ENCODE results near the gene WDFY3.

The WDFY3 gene

DNA sequence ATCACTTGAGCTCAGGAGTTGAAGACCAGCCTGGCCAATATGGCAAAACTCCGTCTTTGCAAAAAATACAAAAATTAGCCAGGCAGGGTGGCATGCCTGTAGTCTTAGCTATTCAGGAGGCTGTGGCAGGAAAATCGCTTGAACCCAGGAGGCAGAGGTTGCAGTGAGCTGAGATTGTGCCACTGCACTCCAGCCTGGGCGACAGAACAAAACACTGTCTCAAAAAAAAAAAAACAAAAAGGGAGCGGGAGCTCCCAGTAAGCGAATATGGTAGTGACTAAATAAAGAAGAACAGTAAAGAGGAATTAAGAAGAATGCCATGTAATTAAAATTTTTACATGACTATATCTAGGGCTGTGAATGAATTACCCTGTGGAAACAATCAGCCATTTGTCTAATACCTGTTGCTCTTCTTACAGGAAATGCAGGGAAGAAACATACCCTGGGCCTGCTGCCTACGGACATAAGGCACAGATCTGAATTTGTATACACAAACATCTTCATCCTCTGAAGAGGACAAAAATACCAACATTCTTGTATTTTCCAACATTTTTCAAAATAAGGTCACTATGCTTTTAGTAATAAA is 11.4 kb downstream of the WDFY3 start:
- FAIRE-seq = no peak
- no peak for DNase-seq (ENCODE audit: insufficient read length, low spot score)

DNA sequence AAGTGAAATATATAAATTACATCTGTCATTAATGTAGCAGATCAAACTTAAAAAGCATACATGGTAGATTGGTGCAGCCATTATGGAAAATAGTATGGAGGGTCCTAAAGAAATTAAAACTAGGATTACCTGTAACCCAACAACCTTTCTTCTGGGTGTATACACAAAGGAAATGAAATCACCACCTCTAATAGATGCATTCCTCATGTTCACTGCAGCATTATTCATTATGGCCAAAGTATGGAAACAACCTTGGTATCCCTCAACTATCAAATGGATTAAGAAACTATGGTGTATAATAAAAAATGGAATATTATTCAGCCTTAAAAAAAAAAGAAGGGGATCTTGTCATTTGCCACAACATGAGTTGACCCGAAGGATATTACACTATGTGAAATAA is 13.7 kb downstream of the WDFY3 start:
- no peak for DNase-seq (ENCODE audit: insufficient read length, low spot score)
- no peak for FAIRE-seq

DNA sequence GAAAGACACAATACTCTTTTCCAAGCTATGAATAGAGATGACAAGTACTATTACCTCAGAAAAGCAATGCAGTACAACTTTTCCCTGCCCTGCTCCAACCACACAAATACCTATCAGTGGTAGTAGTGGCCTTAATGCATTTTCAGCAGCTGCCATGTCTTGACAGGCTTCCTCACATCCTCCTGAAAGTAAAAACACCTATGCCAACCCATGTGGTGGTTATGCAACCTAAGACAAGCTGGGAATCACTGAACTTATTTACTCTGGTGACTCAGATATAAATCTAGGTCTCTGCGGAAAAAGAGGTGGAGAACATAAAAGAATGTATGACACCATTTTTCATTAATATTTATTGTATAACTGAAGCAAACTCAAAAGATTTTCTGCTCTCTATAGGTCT is 14.5 kb downstream of the WDFY3 start:
- FAIRE-seq = no peak
- DNase-seq (ENCODE audit: insufficient read length, low spot score) = no peak

DNA sequence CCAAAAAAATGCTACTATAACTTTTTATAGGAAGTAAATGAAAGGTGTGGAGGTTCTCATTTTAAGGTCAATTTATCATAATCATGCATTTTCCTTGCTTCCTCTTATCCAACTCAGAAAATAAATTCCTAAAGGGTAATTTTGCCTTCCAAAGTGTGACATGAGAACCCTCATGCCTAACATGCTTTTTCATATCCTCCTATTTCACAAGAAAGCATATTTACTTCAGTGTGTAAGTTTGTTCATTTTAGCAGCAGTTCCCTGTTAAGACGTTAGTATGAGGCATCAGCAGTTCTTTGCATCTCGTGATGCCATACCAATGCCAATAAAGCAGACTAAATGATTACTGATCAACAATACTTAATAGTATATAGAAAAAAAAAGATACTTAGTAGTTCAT is 18.4 kb downstream of the WDFY3 start:
- FAIRE-seq (no peak), DNase-seq (ENCODE audit: insufficient read length, low spot score) (no peak)

DNA sequence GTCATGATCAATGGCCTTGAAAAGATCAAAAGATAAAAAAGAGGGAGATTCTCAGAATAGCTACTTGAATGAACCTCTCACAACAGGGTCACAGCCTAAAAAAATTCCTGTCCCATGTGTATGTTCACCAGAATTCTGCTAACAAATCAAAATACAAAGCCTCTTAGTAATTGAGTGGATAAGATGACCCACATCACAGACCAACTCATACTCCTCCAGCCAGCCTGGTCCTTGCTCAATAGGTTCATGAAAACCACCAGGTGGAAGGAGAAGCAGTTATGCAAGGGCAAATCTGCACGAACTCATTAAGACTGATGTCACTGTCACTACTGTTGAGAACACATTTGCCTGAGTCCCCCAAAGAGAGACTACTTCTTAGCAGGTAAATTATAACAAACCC is 21.5 kb downstream of the WDFY3 start:
- FAIRE-seq = no peak

DNA sequence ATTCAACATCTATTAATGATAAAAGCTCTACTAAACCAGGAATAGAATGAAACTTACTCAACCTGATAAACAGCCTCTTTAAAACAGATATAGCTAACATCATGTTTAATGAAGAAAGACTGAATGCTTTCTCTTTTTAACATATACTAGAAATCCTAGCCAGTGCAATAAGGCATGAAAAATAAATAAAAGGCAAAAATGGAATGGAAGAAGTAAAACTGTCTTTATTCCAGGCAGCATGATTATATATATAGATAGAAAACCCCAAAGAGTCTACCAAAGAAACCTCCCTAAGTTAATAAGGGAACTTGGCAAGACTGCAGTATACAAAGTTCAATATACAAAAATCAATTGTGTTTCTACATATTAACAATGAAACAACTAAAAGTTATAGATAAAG is 25.5 kb downstream of the WDFY3 start:
- no peak for DNase-seq (ENCODE audit: insufficient read length, low spot score)
- FAIRE-seq = no peak

More for the DNA sequence above, 21.5 kb downstream of the WDFY3 start:
- no peak for DNase-seq (ENCODE audit: insufficient read length, low spot score)

DNA sequence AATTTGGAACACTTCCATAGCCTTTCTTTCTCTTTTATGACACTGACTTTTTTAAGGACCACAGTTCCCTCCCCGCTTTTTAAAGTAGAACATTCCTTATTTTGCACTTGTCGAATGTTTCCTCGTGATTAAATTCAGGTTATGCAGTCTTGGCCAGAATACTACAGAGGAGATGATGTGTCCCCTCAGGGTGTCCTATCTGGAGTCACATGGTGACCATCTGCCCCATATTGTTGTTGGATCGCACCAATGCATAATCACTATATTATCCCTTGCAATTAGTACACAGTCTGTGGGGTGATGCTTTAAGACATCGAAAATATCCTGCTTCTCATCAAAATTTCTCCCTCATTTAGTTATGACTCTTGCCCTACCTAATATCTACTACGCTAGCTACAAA is 27.4 kb downstream of the WDFY3 start:
- FAIRE-seq (no peak), DNase-seq (ENCODE audit: insufficient read length, low spot score) (no peak)

DNA sequence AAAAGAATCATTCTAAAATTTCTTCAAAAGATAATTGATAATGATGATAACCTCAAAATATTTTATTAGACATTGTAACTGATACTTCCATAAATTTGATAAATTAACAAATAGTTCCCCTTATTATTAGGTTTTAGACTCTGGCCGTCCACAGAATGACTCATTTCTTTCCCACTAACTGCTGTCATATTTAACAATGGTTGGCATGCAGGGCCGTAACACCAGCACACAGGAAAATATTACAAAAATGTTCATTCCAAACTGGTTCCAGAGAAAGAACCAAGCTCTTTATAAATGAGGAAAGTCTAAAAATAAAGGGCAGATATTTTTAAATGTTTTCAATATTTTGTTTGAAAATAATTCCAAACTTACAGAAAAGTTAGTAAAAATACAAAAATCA is 28.2 kb downstream of the WDFY3 start:
- FAIRE-seq (no peak), DNase-seq (ENCODE audit: insufficient read length, low spot score) (no peak)

DNA sequence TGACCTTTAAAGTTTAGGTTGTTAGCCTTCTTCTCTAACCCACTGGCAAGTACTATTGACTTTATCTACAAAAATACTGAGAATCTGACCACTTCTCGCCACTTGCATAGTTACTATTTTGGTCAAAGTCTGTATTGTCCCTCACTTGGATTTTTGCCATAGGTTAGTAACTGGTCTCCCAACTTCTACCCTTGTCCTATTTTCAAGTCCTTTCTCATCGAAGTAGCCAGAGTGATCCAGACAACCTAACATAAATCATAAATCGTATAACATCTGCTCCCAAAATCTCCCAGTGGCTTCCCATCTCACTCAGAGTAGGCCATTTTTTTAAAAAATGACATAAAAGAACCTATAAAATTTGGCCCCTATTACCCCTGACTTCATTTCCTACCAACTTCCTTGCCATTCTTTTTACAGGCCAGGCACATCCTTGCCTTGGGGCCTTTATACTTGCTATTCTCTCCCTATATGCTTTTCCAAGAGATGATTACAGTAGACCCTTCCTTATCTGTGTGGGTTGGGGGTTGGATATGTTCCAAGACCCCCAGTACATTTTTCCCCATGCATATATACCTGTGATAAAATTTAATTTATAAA is 29.0 kb downstream of the WDFY3 start:
- no peak for FAIRE-seq
- no peak for DNase-seq (ENCODE audit: insufficient read length, low spot score)

DNA sequence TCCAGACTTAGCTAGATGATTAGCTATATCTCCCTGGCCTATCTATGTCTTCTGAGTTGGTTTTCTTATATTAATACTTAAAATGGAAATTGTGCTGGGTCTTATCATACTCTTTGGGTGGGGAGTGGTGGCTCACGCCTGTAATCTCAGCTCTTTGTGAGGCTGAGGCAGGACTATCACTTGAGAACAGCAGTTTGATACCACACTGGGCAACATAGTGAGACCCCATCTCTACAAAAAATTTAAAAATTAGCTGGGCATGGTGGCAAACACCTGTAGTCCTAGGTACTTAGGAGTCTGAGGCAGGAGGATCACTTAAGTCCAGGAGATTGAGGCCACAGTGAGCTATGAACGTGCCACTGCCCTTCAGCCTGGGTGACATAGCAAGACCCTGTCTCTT is 30.4 kb downstream of the WDFY3 start:
- FAIRE-seq (no peak), DNase-seq (ENCODE audit: insufficient read length, low spot score) (no peak)

DNA sequence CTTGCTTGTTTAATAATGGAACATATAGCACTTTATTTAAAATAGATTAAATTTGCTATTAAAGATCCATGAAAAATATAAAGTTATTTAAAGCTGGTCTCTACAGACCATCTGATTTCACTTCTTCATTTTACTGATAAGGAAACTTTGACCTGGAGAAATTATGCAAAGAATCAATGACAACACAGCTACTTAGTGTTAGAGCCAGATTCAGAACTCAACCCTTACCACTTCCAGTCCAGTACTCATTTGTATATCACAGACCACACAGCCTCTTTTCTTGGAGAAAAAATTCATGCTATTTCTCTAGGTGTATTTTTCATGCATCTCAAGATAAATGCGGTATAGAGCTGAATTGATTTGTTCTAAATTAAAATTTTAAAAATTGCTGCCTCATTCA is 34.0 kb downstream of the WDFY3 start:
- DNase-seq (ENCODE audit: insufficient read length, low spot score) = no peak
- FAIRE-seq = no peak

DNA sequence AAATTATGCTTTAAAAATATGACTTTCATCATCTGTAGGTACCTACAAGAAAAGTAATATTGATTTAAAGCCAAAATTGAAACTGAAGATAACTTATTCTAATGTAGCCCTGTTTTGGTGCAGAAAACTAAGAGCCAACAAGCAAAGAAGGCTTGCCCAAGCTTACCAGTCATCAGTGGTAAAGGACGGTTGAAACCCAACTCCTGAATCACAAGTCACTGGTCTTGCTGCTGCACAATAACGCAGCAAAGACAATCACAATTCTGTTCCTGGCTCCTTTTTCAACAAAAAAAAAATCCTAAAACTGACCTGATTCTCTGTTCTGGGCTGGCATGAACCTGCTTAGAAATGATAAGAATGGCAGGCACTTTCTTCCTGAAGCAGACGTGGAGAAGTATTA is 34.5 kb downstream of the WDFY3 start:
- DNase-seq (ENCODE audit: insufficient read length, low spot score) (no peak), FAIRE-seq (no peak)

DNA sequence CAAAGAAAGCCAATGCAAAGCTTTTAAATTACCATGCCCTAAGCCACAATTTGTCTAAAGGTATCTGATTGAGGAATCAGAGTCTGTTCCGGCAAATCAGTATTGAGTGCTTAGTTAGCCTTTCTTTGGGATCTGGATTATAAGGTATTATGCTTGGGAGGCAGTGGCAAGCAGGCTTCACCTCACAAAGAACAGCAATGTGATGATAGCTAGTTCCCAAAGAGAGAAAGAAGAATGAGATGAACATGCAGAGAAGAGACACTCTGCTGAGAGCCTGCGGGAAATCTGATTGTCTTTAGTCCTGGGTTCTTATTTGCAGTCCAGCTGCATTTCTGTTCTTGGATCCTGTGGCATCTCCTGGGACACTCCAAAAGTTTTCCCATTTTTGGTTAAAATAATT is 35.2 kb downstream of the WDFY3 start:
- no peak for DNase-seq (ENCODE audit: insufficient read length, low spot score)
- FAIRE-seq = no peak

DNA sequence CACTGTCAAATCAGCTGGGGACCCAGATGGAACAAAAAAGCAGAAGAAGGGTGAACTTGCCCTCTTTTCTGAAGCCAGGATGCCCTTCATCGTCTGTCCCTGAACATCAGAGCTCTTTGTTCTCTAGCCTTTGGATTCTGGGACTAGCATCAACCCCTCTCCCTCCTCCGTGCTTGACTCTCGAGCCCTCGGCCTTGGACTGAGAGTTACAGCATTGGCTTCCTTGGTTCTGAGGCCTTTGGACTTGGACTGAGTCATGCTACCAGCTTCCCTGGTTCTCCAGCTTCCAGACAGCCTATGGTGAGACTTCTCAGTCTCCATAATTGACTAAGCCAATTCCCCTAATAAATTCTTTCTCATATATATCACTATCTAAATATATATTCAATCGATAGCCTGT is 38.4 kb downstream of the WDFY3 start:
- no peak for FAIRE-seq

DNA sequence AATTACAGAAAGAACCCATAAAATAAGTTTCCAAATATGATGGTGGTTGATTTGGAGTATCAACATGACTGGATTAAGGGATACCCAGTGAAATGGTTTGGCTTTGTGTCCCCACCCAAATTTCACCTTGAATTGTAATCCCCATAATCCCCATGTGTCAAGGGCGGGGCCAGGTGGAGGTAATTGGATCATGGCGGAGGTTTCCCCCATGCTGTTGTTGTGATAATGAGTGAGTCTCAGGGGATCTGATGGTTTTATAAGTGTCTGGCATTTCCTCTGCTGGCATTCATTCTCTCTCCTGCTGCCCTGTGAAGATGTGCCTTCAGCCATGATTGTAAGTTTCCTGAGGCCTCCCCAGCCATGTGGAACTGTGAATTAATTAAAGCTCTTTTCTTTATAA is 39.1 kb downstream of the WDFY3 start:
- no peak for FAIRE-seq

More for the DNA sequence above, 38.4 kb downstream of the WDFY3 start:
- DNase-seq (ENCODE audit: insufficient read length, low spot score) = no peak

DNA sequence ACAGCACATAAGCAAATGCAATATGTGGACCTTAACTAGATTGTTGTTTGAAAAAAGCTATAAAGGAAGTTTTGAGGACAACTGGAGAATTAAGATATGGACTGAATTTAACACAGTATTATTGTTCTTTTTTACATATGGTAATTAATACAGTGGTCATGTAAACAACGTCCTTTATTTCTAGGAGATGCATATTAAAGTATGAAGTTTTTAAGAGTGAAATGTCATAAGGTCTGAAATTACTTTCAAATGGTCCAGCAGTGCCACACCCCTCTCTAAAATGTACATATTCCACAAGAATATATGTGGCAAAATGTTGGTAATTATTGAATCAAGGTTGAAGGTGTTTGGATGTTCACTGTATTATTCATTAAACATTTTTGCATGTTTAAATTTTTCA is 40.9 kb downstream of the WDFY3 start:
- no peak for FAIRE-seq
- DNase-seq (ENCODE audit: insufficient read length, low spot score) = no peak

More for the DNA sequence above, 39.1 kb downstream of the WDFY3 start:
- no peak for DNase-seq (ENCODE audit: insufficient read length, low spot score)

DNA sequence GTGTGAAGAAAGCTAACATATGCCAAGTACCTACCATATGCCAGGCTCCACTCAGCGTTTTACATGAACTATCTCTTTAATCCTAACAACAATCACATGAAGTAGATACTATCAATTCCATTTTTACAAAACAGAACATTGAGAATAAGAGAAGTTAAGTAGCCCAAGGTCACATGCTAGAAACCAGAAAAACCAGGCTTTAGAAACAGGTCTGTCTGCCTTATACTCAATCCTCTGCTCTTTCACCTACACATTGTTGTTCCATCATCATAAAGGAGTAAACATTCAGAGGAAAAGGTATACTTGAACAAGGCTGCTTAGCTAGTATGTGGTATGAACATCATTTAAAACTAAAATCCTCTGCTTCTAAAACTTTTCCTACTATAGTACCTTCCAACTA is 42.1 kb downstream of the WDFY3 start:
- no peak for FAIRE-seq
- no peak for DNase-seq (ENCODE audit: insufficient read length, low spot score)

DNA sequence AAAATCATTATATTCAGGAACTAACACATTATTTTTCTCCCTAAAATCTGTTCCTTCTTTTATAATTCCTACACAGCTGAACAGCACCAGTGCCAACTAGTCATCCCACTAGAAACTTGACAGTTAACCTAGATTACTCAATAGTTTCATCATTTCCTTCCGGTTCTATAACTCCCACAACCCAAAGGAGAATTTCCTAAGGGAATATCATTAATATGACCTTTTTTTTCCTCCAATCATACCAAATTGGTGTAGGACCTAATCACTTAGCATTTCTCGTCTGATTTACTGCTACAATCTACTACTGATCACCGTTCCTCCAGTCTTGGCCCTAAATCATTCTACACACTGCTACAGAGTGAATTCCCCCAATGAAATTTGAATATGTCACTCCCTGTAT is 45.9 kb downstream of the WDFY3 start:
- FAIRE-seq = no peak
- DNase-seq (ENCODE audit: insufficient read length, low spot score) = no peak

DNA sequence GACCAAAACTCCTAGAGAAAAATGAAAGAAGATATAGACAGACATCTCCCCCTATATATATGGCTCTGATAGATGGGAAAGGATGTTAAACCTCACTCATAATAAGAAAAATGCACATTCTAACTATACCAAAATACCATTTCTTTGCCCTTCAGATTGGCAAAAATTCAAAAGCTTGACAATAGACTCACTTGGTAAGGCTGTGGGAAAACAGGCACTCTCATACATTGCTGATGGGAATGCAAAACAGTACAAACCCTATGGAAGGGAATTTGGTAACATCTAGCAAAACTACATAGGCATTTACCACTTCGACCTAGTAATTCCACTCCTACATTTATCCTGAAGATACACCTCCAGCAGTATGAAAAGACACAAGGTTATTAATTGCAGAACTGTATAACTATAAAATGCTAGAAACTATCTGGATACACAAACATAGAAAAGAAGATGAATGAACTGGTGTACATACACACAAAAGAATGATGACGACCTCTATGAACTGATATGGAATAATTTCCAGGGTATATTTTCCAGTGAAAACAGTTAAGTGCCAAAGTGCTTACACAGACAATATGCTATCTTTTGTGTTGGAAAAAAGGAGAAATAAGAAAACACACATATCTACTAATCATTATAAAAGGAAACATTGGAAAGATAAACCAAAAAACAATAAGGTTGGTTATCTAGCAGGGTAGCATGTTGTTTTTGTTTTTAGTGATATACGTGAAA is 48.5 kb downstream of the WDFY3 start:
- DNase-seq (ENCODE audit: insufficient read length, low spot score) (no peak), FAIRE-seq (no peak)

DNA sequence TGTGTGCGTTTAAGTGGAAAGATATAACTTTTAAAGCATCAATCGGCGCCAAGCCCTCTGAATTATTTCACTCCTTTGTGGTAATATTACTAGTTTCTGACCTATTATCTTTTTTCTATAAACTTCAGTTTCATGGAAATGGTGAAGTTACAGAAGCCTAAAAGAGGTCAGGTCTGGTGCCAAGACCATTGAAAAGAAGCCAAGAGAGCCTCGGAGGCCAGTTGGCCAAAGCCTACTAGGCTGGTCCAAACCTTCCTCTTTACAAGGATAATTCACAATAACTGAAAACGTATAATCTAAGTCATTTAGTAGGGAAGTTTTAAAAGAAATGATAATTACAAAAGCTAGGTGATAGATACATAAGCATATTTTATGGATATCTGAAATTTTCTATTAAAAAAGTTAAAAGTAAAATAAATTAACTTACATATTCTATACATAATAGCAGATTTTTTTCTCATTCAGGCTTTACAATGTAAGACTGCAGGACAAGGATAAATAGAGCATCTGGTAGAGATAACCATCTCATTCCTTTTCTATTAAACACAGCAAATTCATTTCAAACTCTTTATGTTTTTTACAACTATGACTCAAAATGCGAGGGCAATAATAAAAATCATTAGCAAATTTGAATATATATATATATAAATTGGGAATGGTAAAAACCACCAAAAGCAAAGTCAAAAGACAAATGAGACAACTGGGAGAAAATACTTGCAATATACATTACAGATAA is 49.2 kb downstream of the WDFY3 start:
- FAIRE-seq = no peak

DNA sequence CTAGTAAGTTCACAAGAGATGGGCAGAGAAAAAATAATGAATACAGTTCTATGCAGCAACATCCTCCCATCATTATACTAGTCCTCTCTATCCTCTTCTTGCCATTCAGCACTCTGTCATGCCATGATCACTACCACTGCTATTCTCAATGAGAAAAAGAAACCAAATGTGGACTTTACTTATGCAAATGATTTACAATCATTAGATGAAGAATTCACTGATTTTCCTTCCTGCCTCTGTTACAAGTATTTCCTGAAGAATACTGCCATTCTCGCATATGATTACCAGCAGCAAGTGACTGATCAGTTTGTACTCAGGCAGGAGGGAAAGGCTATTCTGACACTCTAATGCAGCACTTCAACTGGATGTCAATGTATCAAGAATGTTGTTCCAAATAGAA is 50.3 kb downstream of the WDFY3 start:
- FAIRE-seq (no peak), DNase-seq (ENCODE audit: insufficient read length, low spot score) (no peak)

More for the DNA sequence above, 49.2 kb downstream of the WDFY3 start:
- DNase-seq (ENCODE audit: insufficient read length, low spot score) = no peak

DNA sequence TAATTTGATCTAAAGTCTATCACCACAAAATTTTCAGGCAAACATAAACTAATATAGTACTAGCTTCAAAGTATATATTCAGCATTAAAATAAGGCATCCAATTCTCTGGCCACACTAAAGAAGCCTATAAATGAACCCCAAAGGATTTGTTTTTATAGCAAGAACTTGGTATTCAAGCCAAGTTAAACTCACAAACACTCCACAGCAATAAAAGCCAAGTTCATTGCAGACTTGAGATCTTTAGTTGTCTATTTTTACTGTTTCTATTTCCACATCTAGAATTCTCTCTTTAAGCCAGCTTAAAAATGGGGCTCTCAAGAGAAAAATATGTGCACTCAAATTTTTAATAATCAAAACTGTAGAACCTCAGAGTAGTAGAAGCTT is 51.1 kb downstream of the WDFY3 start:
- DNase-seq (ENCODE audit: insufficient read length, low spot score) = no peak
- no peak for FAIRE-seq

Measured in GM19239 (cell line).